T-cell (primary cell): ENCODE measurements around the gene UBE2U. TPM values are rescaled to one million over a fixed set of nuclear protein-coding genes. Genes with fewer than 3 reads are reported as not detected.

Source experiments
- ATAC-seq, 4 experiments: fragments of 200-7000 bp in 3 of 4; fragments of 150-1000 bp in 1 of 4; cut with Tn5 transposase; replicated peaks in 1 of 4; 1 replicate in 3 of 4; 2 replicates in 1 of 4; pipeline ENCODE4 v1.10.0; 2021; ENCODE audit warnings: moderate library complexity in 3 of 4, mild to moderate bottlenecking in 2 of 4, moderate number of reproducible peaks in 1 of 4
- CTCF ChIA-PET, 2 donors: fragments of 300-600 bp; sonication (Branson Sonifier 250); formaldehyde crosslinking; loops; one replicate each; lab custom pipeline; 2022; ENCODE audit warnings: antibody characterized with exemption in 2 of 2; lab: Charles Lee
- POLR2A ChIA-PET, 2 donors: fragments of 300-600 bp; sonication (Branson Sonifier 250); formaldehyde crosslinking; loops; one replicate each; lab custom pipeline; 2022; ENCODE audit warnings: antibody characterized with exemption in 2 of 2; lab: Charles Lee
- DNase-seq, 35 experiments: peaks; one replicate each; pipeline versions ENCODE4 v3.0.0 to v3.0.0-alpha.2; 2013 to 2023
- H3K27ac ChIP-seq: one replicate; pipeline ENCODE4 v1.5.1; 2013; ENCODE audit warnings: low read length
- H3K27me3 ChIP-seq, 2 experiments: replicated peaks in 1 of 2; 1 replicate in 1 of 2; 2 replicates in 1 of 2; pipeline versions ENCODE4 v1.6.1 to v1.7.0; 2013; ENCODE audit warnings: low read length in 1 of 2, mixed read lengths in 1 of 2; ENCODE audit not compliant: control insufficient read depth in 2 of 2, insufficient read depth in 2 of 2; ENCODE audit errors: extremely low read depth in 1 of 2
- H3K36me3 ChIP-seq, 2 donors: 1 replicate in 1 of 2; 2 replicates in 1 of 2; pipeline versions ENCODE4 v1.6.1 to v1.7.0; 2013; ENCODE audit warnings: low read length in 1 of 2; ENCODE audit not compliant: control insufficient read depth in 2 of 2, insufficient read depth in 1 of 2; ENCODE audit errors: extremely low read depth in 1 of 2
- H3K4me1 ChIP-seq, 2 experiments: 1 replicate in 1 of 2; 2 replicates in 1 of 2; pipeline versions ENCODE4 v1.6.1 to v1.7.0; 2013; ENCODE audit warnings: low read length in 2 of 2, mixed read lengths in 1 of 2; ENCODE audit not compliant: insufficient read depth in 2 of 2, control insufficient read depth in 1 of 2; ENCODE audit errors: extremely low read depth in 1 of 2
- H3K4me3 ChIP-seq, 2 donors: 1 replicate in 1 of 2; 2 replicates in 1 of 2; pipeline versions ENCODE4 v1.5.1 to v1.7.0; 2013; ENCODE audit warnings: mild to moderate bottlenecking in 2 of 2, low read length in 1 of 2, moderate library complexity in 1 of 2; ENCODE audit not compliant: control insufficient read depth in 1 of 2; ENCODE audit errors: extremely low read depth in 1 of 2
- H3K9me3 ChIP-seq: 2 replicates; pipeline ENCODE4 v1.7.0; 2013
- H3K27ac Mint-ChIP-seq, 2 donors: one replicate each; pipeline ENCODE4 v1.8.0; 2020 to 2021; ENCODE audit warnings: mild to moderate bottlenecking in 2 of 2, mixed read lengths in 2 of 2
- H3K27me3 Mint-ChIP-seq, 2 donors: one replicate each; pipeline ENCODE4 v1.8.0; 2021 to 2022; ENCODE audit warnings: mixed read lengths in 2 of 2
- H3K36me3 Mint-ChIP-seq: one replicate; pipeline ENCODE4 v1.8.0; 2021; ENCODE audit warnings: mixed read lengths
- H3K4me1 Mint-ChIP-seq, 3 donors: one replicate each; pipeline ENCODE4 v1.8.0; 2020 to 2022; ENCODE audit warnings: mixed read lengths in 3 of 3, mild to moderate bottlenecking in 1 of 3
- H3K4me3 Mint-ChIP-seq, 3 donors: one replicate each; pipeline ENCODE4 v1.8.0; 2020 to 2022; ENCODE audit warnings: mild to moderate bottlenecking in 3 of 3, mixed read lengths in 3 of 3, moderate library complexity in 3 of 3
- H3K9me3 Mint-ChIP-seq, 3 donors: one replicate each; pipeline ENCODE4 v1.8.0; 2020 to 2022; ENCODE audit warnings: mixed read lengths in 3 of 3
- WGBS: methylation state at CpG from one replicate; pipeline ENCODE4 v1.1.5; 2013; ENCODE audit warnings: missing lambda C conversion rate; ENCODE audit not compliant: insufficient coverage; 5-methylcytosine and 5-hydroxymethylcytosine counted together
- total RNA-seq, 35 experiments: library from RNA in 6 of 35; stranded (reverse) in 6 of 35; fragments of 120-200 nt in 1 of 35; gene quantifications; one replicate each; pipeline versions ENCODE4 v1.2.1 to v1.2.4 and lab custom pipeline; 2013 to 2026

Gene UBE2U
- total RNA-seq, 5 donors from 2014 or later (not counting 1 experiment from before 2014, with no cell fraction given) = not detected

- Mint-ChIP-seq H3K4me3 (no peak overlapping the region), H3K4me1 (no peaks in the 10 kb centered on the region), H3K27me3 (peaks cover 0 to 3% of the 10 kb centered on the region in 2 donors), H3K36me3 (no peaks in the 10 kb centered on the region), H3K27ac (no peak overlapping the region), H3K9me3 (no peaks in the 10 kb centered on the region)
- H3K36me3 ChIP-seq = no peaks in the 10 kb centered on the region
- H3K9me3 ChIP-seq = no peaks in the 10 kb centered on the region
- H3K27me3 ChIP-seq = no peaks in the 10 kb centered on the region
- POLR2A ChIA-PET = no interaction called here
- no peak for DNase-seq
- CTCF ChIA-PET = no interaction called here
- no peak overlapping the region for H3K4me3 ChIP-seq
- ATAC-seq = no peak
- H3K27ac ChIP-seq = no peak overlapping the region
- WGBS = no CpG with 5 or more reads among the region's 1 CpG
- no peaks in the 10 kb centered on the region for H3K4me1 ChIP-seq
These were observed 39.5 kb upstream of the UBE2U start for GRCh38 chr1:64163970-64164369.

DNA sequence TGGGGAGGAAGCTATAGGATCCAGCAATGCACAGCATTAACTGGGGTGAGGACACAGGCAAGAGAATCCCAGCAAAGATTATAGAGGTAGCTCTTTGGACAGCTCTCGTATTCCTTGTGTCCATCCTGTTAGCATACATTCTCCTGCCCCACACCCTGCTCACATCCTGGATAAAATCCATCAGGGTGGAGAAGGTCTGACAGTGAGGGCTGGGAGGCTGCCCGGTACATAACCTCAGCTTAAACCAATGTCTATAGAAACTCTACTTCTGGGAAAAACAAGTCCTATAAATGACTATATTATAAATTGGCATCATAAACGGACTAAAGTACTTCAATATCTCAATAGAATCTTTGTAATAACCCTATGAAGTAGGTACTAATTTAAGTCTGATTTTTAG lies 36.8 kb upstream of the UBE2U start:
- Mint-ChIP-seq H3K36me3 (no peaks in the 10 kb centered on the region), H3K4me3 (no peak overlapping the region), H3K27me3 (peaks cover 5 to 15% of the 10 kb centered on the region in 2 donors), H3K4me1 (peaks cover 0 to under 1% (median under 1%) of the 10 kb centered on the region in 3 donors), H3K27ac (no peak overlapping the region), H3K9me3 (no peaks in the 10 kb centered on the region)
- CTCF ChIA-PET = no interaction called here
- no peaks in the 10 kb centered on the region for H3K4me1 ChIP-seq
- WGBS = no CpG with 5 or more reads among the region's 3 CpGs
- no peaks in the 10 kb centered on the region for H3K36me3 ChIP-seq
- H3K27ac ChIP-seq = no peak overlapping the region
- ATAC-seq (no peak), DNase-seq (no peak)
- POLR2A ChIA-PET = no interaction called here
- H3K9me3 ChIP-seq = no peaks in the 10 kb centered on the region
- no peak overlapping the region for H3K4me3 ChIP-seq
- H3K27me3 ChIP-seq = peaks cover 0 to 2% of the 10 kb centered on the region in 2 experiments

- peaks cover 0 to 6% (median 2%) of the 10 kb centered on the region in 3 donors for H3K4me1 Mint-ChIP-seq
- Histone ChIP-seq H3K4me1 (no peaks in the 10 kb centered on the region), H3K9me3 (no peaks in the 10 kb centered on the region), H3K4me3 (no peak overlapping the region), H3K27me3 (peaks cover 0 to 2% of the 10 kb centered on the region in 2 experiments), H3K27ac (no peak overlapping the region), H3K36me3 (no peaks in the 10 kb centered on the region)
- POLR2A ChIA-PET = interaction anchor here in 1 of 2 donors (0.6 kb wide), 1 partner anchor 82 kb away, joined by 3 read pairs; no protein-coding TSS in a partner anchor
- no peaks in the 10 kb centered on the region for H3K36me3 Mint-ChIP-seq
- no CpG with 5 or more reads among the region's 2 CpGs for WGBS
- no peaks in the 10 kb centered on the region for H3K9me3 Mint-ChIP-seq
- no peak overlapping the region for H3K27ac Mint-ChIP-seq
- H3K27me3 Mint-ChIP-seq = peaks cover 5 to 15% of the 10 kb centered on the region in 2 donors
- DNase-seq = no peak
- no peak overlapping the region for H3K4me3 Mint-ChIP-seq
- no peak for ATAC-seq
- CTCF ChIA-PET = no interaction called here
These were observed 36.2 kb upstream of the UBE2U start for GRCh38 chr1:64167176-64167575.

GRCh38 chr1:64171246-64171645 lies 32.2 kb upstream of the UBE2U start:
- no peaks in the 10 kb centered on the region for H3K9me3 ChIP-seq
- no CpG with 5 or more reads among the region's 1 CpG for WGBS
- peaks cover 0 to 2% of the 10 kb centered on the region in 2 experiments for H3K27me3 ChIP-seq
- no peak for DNase-seq
- Mint-ChIP-seq H3K27ac (no peak overlapping the region), H3K27me3 (peaks cover 5 to 22% of the 10 kb centered on the region in 2 donors), H3K4me1 (peaks cover 0 to 6% (median 2%) of the 10 kb centered on the region in 3 donors), H3K9me3 (no peaks in the 10 kb centered on the region), H3K36me3 (no peaks in the 10 kb centered on the region), H3K4me3 (no peak overlapping the region)
- H3K36me3 ChIP-seq = no peaks in the 10 kb centered on the region
- H3K27ac ChIP-seq = no peak overlapping the region
- ChIA-PET POLR2A (no interaction called here), CTCF (no interaction called here)
- H3K4me3 ChIP-seq = no peak overlapping the region
- H3K4me1 ChIP-seq = no peaks in the 10 kb centered on the region
- ATAC-seq = no peak

- ChIA-PET POLR2A (no interaction called here), CTCF (no interaction called here)
- H3K36me3 ChIP-seq = no peaks in the 10 kb centered on the region
- DNase-seq (no peak), ATAC-seq (no peak)
- peaks cover 0 to 6% (median 2%) of the 10 kb centered on the region in 3 donors for H3K4me1 Mint-ChIP-seq
- H3K4me3 Mint-ChIP-seq = no peak overlapping the region
- no peak overlapping the region for H3K27ac ChIP-seq
- no peaks in the 10 kb centered on the region for H3K9me3 ChIP-seq
- peaks cover 0 to 2% of the 10 kb centered on the region in 2 experiments for H3K27me3 ChIP-seq
- no peaks in the 10 kb centered on the region for H3K9me3 Mint-ChIP-seq
- H3K4me3 ChIP-seq = no peak overlapping the region
- WGBS = 17% methylated on average over 1 of the region's 3 CpGs
- H3K27me3 Mint-ChIP-seq = peaks cover 5 to 22% of the 10 kb centered on the region in 2 donors
- H3K4me1 ChIP-seq = no peaks in the 10 kb centered on the region
- no peak overlapping the region for H3K27ac Mint-ChIP-seq
- no peaks in the 10 kb centered on the region for H3K36me3 Mint-ChIP-seq
These were observed 31.6 kb upstream of the UBE2U start for GRCh38 chr1:64171797-64172281.

- Mint-ChIP-seq H3K4me3 (no peak overlapping the region), H3K27ac (no peak overlapping the region), H3K4me1 (peaks cover 0 to 6% (median 2%) of the 10 kb centered on the region in 3 donors), H3K9me3 (no peaks in the 10 kb centered on the region), H3K36me3 (no peaks in the 10 kb centered on the region), H3K27me3 (peaks cover 5 to 22% of the 10 kb centered on the region in 2 donors)
- no peaks in the 10 kb centered on the region for H3K36me3 ChIP-seq
- no peak overlapping the region for H3K4me3 ChIP-seq
- DNase-seq = no peak
- H3K27ac ChIP-seq = no peak overlapping the region
- no peaks in the 10 kb centered on the region for H3K9me3 ChIP-seq
- ATAC-seq = no peak
- peaks cover 0 to 2% of the 10 kb centered on the region in 2 experiments for H3K27me3 ChIP-seq
- no peaks in the 10 kb centered on the region for H3K4me1 ChIP-seq
- ChIA-PET CTCF (interaction anchor here in 1 of 2 donors (0.5 kb wide), 1 partner anchor 25 kb away, joined by 3 read pairs; no protein-coding TSS in a partner anchor), POLR2A (no interaction called here)
- WGBS = no CpG with 5 or more reads among the region's 3 CpGs
These were observed 30.9 kb upstream of the UBE2U start for GRCh38 chr1:64172458-64172983.
